GM21447 (cell line): ENCODE results near the gene SEMA3A.
"Not testable (repeated sequence)": the region's sequence is repeated elsewhere in the genome, so short reads cannot be mapped to it uniquely, and the experiment has no call there.

Experiments
- ATAC-seq: cut with Tn5 transposase; IDR thresholded peaks from one replicate; pipeline ENCODE4 v1.9.1; 2021; ENCODE audit not compliant: unreplicated experiment

SEMA3A gene

DNA sequence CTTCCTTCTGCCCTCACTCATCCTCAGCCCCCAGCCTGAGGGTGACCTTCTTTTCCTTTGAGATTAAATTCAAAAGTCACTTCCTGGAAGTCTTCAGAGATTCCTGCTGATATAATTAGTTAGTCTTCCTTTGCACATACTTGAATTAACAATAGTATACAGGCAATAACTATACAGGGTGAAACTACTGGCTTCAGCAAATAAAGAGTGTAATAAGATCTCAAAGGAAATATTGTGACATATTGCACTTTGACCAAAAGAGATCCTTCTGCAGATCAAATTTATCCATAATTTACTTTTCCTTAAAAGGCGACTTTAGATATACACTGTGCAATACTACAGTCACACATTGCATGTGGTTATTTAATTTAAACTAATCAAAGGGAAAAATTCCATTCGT lies 123.8 kb downstream of the SEMA3A start:
- no peak for ATAC-seq

DNA sequence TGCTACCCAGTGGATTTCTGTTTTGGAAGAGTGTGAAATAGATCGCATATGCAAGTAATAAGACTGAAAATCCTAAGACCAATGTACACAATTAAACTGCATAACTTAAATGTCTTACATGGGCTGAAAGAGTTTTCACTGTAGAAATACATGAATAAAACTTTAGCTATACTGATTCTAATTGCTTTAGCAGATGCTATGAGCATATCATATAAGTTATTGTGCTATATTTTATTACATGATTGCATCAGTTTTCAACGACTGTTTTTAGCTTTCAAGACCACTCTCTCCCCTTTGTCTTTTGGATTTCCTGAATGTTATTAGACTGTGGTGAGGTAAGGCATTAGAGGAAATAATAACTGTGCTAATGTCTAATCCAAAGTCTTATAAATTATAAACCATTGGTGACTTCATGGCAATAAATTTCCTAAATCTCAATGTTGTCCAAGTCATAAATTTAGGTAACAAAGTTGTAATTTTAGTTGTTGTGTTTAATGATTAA lies 124.5 kb downstream of the SEMA3A start:
- no peak for ATAC-seq

- no peak for ATAC-seq
Measured at GRCh38 chr7:84069033-84069432, 125.6 kb downstream of the SEMA3A start.

GRCh38 chr7:84062489-84062901 lies 132.1 kb downstream of the SEMA3A start:
- ATAC-seq, result not testable (repeated sequence)

DNA sequence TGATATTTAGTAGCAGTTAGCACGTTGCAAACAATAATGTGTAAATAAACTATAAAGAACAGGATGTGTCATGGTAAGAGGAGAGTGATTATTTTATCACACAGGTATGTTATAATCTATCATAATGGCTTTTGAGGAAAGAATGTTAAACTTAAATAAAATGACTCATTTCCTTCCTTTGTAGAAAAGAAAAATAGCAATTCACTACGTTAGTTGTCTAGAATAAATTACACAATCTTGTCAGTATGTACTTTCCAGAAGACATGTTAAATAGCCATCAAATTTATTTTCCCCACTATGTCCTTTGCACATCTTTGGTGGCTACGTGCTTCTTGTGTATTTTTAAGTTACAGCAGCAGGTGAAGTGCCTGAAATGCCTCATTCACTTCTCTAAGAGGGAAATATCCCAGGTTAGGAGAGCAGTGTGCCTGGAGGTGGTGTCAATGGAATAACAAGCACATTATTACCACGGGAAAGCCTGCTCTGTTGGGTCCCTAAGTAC lies 133.8 kb downstream of the SEMA3A start:
- no peak for ATAC-seq

DNA sequence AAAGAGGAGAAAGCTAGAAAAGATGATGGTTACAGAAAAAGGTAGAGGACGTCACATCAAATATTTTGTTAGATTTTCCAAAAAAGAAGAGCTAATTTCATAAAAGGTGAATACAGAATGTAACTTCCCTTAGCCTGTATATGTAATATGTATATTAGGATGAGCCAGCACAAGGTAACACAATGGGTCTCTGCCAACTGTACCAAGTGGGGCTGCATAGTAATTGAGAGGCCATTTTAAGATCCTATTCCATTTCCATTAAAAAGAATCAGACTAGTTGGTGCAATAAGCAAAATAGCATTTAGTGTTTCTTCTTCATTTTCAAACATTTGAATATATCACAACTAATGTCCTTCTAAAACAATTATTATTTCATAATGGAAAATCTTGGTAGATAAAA lies 134.6 kb downstream of the SEMA3A start:
- no peak for ATAC-seq

- ATAC-seq, result no peak
Measured at GRCh38 chr7:84058311-84059076, 136.1 kb downstream of the SEMA3A start.

- ATAC-seq, result no peak
Measured at GRCh38 chr7:84057576-84057975, 137.0 kb downstream of the SEMA3A start.

DNA sequence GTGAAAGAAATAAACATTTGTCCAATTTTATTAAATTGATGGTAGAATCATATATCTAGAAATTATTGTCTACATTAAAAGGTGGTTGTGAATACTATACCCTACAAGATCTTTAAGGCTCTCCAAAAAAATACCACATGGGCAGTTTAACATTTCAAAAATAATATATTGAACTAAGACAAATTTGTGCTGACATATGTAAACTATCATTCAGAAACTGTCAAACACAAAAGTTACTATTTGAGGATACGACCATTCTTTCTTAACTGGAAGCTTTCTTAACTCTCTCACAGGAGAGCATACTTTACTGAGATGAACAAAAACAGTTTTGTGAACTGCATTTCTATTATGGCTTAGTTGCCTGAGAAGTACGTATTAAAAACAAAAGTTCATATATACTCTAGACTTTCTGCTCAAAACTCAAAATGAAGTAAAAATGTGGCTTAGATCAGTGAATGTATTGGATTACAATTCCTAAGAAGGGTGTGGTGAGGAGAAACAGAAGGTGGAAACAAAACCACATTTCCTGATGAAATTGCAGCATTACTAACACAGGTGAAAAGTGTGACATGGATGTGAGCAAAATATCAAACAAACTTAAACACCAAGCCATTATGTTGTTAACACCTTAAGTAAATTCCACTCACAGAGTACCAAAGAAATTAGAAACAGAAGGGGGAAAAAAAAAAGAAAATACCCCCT lies 138.5 kb downstream of the SEMA3A start:
- ATAC-seq, result no peak

DNA sequence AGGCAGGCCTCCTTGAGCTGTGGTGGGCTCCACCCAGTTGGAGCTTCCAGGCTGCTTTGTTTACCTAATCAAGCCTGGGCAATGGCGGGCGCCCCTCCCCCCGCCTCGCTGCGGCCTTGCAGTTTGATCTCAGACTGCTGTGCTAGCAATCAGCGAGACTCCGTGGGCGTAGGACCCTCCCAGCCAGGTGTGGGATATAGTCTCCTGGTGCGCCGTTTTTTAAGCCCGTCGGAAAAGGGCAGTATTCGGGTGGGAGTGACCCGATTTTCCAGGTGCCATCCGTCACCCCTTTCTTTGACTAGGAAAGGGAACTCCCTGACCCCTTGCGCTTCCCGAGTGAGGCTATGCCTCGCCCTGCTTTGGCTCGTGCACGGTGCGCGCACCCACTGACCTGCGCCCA lies 139.4 kb downstream of the SEMA3A start:
- not testable (repeated sequence) for ATAC-seq

DNA sequence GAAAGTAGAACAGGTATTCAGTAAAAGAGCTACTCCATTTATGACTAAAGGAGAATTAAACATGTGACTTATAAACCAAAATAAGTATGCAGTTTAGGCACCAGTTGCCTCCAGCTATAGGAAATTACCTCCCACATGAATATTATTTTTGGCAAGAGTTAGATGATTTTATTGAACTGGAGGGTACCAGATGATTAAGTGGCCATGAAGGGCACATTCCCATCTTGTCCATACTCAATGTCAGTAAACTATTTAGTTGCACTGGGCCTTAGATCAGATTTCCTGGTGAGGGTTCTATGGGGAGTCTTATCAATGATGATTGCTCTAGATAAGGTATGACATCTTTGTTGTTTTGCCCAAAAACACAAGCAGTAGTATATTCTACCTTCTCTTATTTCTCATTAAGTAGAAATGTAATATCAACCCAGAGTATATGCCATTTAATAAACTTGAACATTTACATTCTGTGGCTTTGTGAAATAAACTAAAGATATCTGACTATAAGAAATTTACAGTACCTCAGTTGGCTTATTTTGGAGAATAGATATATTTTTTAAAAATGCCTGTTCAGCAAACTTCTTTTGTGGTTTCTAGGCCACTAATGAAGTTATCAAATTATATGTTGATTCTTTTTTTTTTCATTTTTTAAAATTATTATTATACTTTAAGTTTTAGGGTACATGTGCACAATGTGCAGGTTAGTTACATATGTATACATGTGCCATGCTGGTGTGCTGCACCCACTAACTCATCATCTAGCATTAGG lies 145.3 kb downstream of the SEMA3A start:
- ATAC-seq, result no peak

DNA sequence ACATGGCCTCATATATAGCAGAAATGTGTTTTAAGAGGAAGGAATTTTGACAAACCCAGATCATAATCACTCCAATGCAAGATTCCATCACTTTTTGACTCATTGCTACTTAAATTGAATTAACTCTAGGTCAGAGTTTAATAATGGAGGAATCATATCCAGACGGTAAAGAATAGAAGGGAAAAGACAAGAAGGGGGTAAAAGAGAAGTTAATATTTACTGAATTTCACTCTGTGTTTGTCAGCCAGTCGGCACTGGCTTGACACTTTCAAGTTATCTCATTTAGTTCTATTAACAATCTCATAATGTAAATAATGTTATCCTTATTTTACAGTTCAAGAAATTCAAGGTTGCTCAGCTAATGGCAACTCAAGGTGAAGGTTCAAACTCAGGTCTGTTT lies 147.5 kb downstream of the SEMA3A start:
- ATAC-seq, result no peak

GRCh38 chr7:84044834-84045233 lies 149.8 kb downstream of the SEMA3A start:
- ATAC-seq, result no peak

DNA sequence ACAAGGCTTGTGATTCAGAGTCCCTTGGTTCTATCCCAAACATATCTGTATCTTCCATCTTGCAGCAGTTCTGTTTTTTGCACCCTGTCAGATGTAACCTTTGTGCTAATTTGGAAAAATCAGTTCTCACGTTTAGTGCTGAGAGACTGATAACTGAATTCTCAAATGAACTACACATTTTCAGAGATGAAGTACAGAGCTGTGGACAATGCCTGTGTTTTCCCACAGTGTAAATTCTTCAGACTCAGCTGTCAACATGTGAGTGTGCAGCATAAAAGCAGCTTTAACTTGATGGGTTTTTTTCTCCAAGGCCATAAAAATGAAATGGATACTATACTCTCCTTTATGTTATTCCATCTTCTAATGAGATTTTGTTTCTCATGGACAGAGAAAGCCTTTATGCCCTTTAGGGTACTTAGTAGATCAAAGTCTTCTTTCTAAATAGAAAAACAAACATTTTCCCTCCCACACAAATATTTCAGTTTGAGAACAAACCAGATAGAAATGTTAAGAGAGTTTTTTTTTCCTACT lies 150.9 kb downstream of the SEMA3A start:
- ATAC-seq, result no peak

DNA sequence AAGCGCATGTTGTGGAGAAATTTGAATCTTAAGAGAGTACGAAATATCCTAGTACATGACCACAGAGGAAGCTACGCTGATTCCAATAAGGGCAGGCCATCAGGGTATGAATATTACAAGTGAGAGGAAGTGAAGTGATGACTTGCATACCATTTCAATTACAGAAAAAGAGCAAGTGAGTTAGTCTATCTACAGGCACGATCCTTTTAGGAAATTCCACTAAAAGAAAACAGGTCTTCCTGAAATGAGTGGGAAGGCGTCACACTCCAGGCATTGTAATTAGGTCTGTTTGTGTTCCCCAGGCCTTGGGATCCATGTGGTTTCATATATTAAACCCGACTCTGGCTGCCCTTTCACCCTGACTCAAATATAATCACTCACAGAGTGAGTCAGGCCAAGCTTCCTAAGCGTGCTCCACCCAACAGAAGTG lies 152.5 kb downstream of the SEMA3A start:
- ATAC-seq, result no peak

DNA sequence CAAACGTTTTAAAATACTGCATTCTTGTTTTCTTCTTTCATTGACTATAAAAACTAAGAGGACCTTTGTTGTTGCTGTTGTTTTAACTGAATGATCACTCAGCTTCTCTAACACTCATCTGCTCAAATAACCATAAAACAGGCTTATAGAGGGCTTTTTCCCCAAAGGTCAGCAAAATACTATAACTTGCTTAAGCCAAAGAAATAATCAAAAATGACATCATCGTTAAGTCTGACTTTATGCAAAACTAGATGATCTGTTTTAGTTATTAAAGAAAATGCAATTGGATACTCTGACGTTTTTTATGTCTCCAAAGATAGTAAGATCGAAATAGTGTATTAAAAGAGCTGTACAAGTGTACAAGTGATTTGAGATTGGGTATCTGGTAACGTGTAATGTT lies 152.9 kb downstream of the SEMA3A start:
- no peak for ATAC-seq

GRCh38 chr7:84040355-84040754 lies 154.2 kb downstream of the SEMA3A start:
- ATAC-seq, result no peak

DNA sequence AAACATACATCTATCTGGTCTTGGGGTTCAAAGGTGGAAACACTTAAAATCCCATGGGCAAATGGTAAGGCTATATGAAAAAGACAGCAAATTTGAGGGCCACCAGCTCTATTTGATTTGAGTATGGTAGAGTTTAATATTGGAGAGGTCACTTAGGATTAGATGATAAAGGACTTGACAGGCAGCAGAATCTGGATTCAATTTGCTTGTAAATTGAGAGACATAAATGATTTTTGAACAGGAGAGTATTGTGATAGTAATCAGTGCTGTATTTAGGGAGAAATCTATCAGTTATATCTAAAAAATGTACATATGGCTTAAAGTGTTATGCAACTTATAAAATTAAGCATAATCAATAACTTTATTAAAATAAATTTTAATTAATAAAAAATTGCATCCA lies 155.2 kb downstream of the SEMA3A start:
- ATAC-seq, result no peak

GRCh38 chr7:84027678-84028077 lies 166.9 kb downstream of the SEMA3A start:
- ATAC-seq, result no peak

DNA sequence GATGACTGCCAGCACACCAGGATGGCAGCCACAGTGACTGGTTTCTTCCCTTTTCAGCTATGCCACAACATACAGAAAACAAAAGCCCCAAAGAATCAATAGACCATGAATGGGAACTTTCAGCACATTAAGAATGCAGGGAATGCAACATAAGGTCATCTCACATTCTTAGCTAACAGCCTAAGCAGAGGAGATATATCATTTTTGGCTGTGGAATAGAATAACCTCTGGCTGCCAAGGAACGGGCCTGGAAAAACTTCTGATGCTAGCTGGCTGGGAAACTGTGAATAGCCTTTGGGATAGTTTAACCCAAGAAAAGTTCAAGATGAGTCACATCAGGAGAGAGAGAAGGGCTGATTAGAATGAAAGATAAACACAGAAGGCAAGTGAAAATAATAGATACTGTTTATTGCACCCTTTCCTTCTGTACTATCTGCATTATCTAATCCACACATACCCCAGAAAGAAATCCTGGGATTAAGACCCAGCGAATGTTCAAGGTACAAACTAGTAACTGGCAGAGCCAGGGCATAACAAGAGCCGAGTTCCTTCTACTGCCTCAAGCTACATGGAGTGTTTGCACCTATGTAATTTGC lies 169.2 kb downstream of the SEMA3A start:
- no peak for ATAC-seq
